HG02884 (cell line): ENCODE measurements around the gene ZNF385D.

Experiments
- ATAC-seq: cut with Tn5 transposase; IDR thresholded peaks from one replicate; pipeline ENCODE4 v1.9.1; 2021; ENCODE audit warnings: mild to moderate bottlenecking, moderate library complexity; ENCODE audit not compliant: unreplicated experiment

The ZNF385D gene, protein sequence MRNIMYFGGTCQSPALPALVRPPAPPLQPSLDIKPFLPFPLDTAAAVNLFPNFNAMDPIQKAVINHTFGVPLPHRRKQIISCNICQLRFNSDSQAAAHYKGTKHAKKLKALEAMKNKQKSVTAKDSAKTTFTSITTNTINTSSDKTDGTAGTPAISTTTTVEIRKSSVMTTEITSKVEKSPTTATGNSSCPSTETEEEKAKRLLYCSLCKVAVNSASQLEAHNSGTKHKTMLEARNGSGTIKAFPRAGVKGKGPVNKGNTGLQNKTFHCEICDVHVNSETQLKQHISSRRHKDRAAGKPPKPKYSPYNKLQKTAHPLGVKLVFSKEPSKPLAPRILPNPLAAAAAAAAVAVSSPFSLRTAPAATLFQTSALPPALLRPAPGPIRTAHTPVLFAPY

DNA sequence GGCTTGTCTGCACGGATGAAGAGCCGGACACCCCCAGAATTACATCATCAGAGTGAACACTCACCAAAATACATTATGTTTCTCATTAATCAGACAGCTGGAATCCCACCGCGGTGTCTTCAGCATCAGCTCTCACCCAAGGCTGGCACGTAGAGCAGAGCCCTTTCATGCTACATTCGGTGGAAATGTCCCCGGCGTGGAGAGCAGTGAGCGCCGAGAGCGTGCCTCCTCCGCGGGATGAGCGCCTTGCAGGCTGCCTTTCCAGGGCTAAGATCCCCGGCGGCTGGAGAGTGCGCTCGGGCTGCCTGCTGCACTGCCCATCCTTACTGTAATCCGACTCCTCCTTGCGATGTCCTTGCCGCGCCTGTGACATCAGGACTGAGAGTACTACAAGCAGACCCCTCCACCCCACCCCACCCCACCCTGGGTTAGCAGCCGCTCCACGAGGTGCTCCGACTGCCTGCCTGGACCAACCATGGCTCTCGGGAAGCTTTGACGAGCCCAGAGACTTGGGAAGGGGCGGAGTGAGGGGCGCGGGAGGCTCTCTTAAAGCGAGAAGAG, at the start of gene ZNF385D:
TSS of gene ZNF385D (minus strand) at position 380 of the 561 bp plus-strand sequence. CDS start at position 86, 294 bp downstream.
- ATAC-seq: no peak

DNA sequence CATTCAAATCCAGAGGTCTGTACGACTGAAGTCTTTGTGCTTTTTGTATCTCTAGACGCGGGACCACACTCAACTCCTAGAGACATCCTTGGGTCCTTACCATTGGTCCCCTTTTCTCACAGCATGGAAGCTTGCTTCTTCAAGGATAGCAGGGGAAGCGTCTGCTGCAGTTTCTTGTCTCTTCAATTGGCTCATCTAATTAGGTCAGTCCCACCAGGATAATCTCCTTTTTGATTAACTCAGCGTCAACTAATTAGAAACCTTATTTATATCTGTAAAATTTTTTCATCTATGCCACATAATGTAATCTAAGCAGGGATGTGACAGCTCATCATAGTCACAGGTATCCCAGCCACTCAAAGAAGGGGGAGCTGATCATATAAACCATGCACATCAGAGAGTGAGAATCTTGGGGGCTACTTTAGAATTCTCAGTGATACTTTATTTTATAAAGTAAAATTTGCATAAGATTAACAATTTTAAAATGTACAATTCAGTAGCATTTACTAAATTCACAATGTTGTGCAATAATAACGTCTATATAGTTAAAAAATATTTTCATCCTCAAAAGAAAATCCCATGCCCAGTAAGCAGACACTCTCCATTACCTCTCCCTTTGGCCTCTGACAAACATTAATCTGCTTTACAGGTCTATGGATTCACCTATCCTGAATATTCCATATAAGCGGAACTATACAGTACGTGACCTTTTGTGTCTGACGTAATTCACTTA, 47.5 kb upstream of the ZNF385D start:
- ATAC-seq: no peak

DNA sequence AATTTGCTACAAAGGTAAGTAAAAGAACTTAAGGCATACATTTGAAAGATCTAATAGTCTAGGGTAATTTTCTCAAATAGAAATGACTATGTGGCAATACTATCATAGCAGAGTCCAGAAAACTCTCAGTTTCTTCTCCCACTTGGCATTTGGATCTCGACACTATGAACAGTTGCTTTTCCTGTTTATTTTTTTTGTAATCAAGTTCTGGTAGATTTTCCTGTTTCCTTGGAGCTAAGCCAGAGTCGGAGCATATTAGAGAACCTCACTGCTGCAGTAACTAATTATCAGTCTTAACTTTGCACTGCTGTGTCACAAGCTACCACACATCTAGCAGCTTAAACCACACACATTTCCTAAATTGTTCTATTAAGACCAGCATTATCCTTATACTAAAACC, 44.9 kb upstream of the ZNF385D start:
- no peak for ATAC-seq

GRCh38 chr3:21795152-21795837, 44.3 kb upstream of the ZNF385D start:
- ATAC-seq: no peak

DNA sequence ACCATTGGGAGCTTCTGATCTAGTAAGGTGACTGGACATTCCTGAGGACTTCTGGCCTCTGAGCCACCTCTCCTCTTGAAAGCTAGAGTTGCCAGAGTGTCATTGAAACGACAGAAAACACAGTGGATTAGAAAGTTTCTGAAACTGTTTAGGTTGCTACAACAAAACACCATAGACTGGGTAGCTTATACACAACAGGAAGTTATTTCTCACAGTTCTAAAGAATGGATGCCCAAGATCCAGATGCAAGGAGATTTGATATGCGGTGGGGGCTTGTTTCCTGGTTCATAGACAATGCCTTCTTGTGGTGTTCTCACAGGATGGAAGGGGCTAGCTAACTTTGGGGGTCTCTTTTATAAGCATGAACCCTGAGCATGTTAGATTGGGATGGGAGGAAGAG, 43.3 kb upstream of the ZNF385D start:
- no peak for ATAC-seq

DNA sequence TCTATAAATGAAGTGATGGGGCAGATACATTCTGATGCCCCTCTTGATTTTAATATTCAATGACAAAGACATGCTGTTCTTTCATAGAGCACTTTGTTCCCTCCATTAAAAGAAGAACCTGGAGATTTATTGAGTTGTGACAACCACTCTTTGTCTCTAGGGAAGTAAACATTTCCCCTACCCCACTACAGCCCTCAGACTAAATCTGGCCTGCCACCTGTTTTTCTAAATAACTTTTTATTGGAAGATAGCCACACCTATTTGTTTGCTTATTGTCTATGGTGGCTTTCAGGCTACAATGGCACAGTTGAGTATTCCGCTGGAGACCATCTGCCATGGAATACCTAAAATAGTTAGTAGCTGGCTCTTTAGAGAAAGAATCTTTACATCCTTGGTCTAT, 41.2 kb upstream of the ZNF385D start:
- ATAC-seq: no peak

DNA sequence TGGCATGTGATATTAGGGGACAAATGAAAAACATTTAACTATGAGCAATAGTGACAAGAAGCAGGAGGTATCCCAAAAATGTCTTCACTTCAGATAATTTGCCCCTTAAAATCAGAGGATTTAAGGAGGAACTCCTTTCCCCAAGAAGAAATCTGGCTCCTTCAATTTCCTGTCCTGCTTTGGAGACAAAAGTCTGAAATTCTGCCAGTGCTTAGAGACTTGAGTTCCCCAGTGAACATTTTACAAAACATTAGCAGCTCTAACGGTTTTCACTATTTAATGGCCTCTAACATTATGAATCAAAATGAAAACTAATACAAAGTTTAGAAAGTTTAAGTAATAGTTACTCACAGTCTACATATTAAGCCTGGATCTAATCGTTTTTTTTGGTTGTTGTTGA, 40.3 kb upstream of the ZNF385D start:
- ATAC-seq: no peak

DNA sequence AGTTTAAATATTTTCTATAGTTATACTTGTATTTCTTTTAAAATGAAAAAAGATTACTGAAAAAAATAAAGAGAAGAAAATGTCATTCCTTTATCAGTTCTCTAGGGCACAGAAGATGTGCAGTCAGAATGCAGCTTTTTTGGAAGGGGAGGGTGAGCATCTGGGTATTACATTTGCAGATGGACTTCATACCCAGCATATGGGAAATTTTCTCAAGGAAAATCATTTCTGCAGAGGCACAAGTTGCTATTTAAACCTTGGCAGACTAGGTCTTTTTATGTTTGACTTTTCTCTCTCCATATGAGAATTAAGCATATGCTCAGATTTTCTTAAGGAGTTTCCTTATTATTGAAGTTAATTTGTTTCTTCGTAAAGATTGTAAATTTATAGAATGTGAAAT, 39.5 kb upstream of the ZNF385D start:
- ATAC-seq: no peak

DNA sequence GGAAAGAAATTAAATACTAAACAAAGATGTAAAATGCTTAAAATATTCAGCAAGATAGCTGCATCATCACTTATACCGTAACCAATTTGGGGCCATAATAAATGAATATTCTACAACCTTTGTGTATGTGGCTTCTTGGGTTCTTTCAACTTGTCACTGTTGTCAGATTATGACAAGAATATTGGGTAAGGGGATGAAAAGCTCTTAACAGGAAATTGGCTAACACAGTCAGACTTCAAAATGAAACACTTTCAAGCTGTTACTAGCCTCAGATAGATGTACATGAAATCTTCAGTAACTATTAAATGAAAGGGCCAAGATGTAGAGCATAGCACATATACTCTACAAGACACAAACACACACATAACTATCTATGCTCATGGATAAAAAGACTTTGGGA, 38.7 kb upstream of the ZNF385D start:
- no peak for ATAC-seq

- ATAC-seq: no peak
Observed at GRCh38 chr3:21786438-21786797, 35.4 kb upstream of the ZNF385D start.

- no peak for ATAC-seq
Observed at GRCh38 chr3:21785765-21786437, 34.9 kb upstream of the ZNF385D start.

DNA sequence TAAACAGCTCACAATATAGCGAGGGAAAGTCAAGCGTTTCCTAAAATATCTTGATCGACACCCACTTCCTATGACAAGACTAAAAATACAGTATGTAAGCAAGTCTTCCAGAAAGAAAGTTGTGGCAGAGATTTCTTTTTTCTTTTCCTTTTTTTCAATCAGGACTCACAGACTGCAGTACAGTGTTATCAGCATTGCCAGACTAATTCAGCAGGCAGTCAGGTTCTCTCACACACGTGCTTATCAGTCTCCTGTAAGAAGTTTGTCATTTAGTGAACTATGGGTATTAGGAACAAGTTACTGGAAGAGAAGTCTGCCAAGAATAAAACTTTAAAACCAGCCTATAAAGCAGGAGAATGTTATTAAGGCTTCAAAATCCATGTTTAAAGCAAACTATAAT, 32.8 kb upstream of the ZNF385D start:
- ATAC-seq: no peak

GRCh38 chr3:21781355-21781754, 30.3 kb upstream of the ZNF385D start:
- no peak for ATAC-seq

- no peak for ATAC-seq
Observed at GRCh38 chr3:21779909-21780308, 28.9 kb upstream of the ZNF385D start.

- no peak for ATAC-seq
Observed at GRCh38 chr3:21778715-21779114, 27.7 kb upstream of the ZNF385D start.

GRCh38 chr3:21777821-21778220, 26.8 kb upstream of the ZNF385D start:
- no peak for ATAC-seq

- no peak for ATAC-seq
Observed at GRCh38 chr3:21766002-21766401, 15.0 kb upstream of the ZNF385D start.

- ATAC-seq: no peak
Observed at GRCh38 chr3:21755896-21756295, 4.9 kb upstream of the ZNF385D start.

GRCh38 chr3:21754839-21755238, 3.8 kb upstream of the ZNF385D start:
- ATAC-seq: no peak

DNA sequence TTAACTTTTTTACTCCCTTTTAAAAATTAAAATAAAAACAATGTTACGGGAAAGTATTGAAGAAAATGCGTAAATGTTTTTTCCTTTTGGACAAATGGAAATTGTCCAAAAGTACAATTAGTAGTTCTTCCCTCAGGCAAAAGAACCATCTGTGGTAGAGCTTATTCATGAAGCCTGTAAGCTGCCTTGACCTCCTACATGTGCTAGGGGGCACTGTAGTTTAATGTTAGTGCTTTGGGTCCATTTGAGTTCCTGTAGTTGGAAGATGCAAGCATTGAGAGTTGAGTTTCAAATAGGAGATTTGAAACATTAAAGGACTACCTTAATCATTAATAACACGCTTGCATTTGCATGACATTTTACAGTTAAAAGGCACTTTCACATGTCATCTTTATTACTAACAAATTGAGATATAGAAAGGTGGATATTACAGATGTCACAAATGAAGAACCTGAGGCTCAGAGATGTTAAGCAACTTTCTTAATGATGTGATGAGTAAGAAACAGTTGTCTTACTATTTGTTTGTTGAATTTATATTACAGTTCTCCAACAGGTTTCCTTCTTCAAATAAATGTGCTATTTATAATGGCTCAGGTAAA, 1.8 kb upstream of the ZNF385D start:
- peak; percentile 61 for ATAC-seq

GRCh38 chr3:21751886-21752285, 876 bp upstream of the ZNF385D start:
- no peak for ATAC-seq
